ENCODE measurements around the gene ZNF774. TPM values are rescaled to one million over a fixed set of nuclear protein-coding genes. Genes with fewer than 3 reads are reported as not detected.

Gene ZNF774
- total RNA-seq, 1 experiment from 2014 or later = 4.0 TPM

DNA sequence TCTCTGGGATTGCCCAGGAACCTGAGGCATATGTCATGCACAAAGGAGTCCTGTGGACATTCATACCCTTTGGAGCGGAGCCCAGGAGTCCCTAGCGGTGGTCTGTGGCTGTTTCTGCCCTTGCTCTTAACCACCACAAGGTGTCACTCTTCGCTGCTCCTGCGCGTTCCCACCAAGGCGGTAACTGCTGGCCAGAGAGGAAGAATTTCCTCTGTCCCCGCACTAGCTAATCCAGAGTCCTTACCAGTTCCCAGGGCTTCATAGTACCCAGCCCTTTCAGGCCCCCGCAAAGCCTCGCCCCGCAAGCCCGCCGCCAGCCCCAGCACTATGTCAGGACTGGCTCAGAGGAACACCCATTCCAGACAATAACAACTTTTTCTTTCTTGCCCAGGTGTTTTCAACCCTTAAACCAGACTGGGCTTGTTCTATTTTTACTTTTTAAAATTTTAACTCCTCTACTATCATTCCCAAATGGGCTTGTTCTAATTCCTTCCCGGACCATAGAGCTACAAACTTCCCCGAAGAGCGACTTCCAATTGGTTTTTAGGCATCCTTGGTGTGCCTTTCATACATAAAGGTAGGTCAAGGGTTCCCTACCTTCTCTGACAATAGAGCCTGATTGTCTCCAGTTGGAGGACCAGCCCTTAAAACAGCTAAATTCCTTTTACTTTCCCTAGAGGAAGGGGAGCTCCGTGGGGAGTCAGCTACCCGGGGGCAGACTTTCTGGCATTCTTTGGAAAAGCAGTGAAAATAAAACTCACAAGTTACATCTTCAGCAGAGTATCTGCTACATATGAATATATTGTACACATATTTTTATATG lies 31.8 kb upstream of the ZNF774 start:
- H3K27ac ChIP-seq (ENCODE audit: low read depth, low read length) = no peak overlapping the region
- peak; percentile 81 for DNase-seq (ENCODE audit: low read depth, low spot score)
- TF ChIP-seq, protein P1, sequence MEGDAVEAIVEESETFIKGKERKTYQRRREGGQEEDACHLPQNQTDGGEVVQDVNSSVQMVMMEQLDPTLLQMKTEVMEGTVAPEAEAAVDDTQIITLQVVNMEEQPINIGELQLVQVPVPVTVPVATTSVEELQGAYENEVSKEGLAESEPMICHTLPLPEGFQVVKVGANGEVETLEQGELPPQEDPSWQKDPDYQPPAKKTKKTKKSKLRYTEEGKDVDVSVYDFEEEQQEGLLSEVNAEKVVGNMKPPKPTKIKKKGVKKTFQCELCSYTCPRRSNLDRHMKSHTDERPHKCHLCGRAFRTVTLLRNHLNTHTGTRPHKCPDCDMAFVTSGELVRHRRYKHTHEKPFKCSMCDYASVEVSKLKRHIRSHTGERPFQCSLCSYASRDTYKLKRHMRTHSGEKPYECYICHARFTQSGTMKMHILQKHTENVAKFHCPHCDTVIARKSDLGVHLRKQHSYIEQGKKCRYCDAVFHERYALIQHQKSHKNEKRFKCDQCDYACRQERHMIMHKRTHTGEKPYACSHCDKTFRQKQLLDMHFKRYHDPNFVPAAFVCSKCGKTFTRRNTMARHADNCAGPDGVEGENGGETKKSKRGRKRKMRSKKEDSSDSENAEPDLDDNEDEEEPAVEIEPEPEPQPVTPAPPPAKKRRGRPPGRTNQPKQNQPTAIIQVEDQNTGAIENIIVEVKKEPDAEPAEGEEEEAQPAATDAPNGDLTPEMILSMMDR (IDR thresholded peaks at IDR 0.05 in 2 of 3, conservative IDR thresholded peaks at IDR 0.05 in 1 of 3; ENCODE audit: borderline replicate concordance in 1 of 3, insufficient read depth in 1 of 3, low read depth in 2 of 3, low read length in 2 of 3) = peak; percentile 97 to 100 (median 99)
- TF ChIP-seq RAD21 (IDR thresholded peaks at IDR 0.05; ENCODE audit: low read depth) (peak; percentile 97), SRF (IDR thresholded peaks at IDR 0.05; ENCODE audit: low read depth) (no peak)
- H3K4me1 ChIP-seq (ENCODE audit: control insufficient read depth in 1 of 2, insufficient read depth in 2 of 2, low read length in 2 of 2) = peaks cover 7 to 10% of the 10 kb centered on the region in 2 experiments; a peak in 2 of 4 replicates
- no peaks in the 10 kb centered on the region for H4K20me1 ChIP-seq (ENCODE audit: insufficient read depth)
- peak overlapping the region in 1 of 2 experiments; percentile 25; a peak in 1 of 4 replicates for H3K4me3 ChIP-seq (replicated peaks in 1 of 2; ENCODE audit: low read depth in 1 of 2, low read length in 2 of 2)
- no peaks in the 10 kb centered on the region for H3K9me3 ChIP-seq (ENCODE audit: control insufficient read depth in 1 of 2, insufficient read depth in 1 of 2, low read depth in 1 of 2, low read length in 2 of 2)
- ATAC-seq = peak; percentile 98
- H3K4me2 ChIP-seq (ENCODE audit: low read length) = peak overlapping the region; percentile 62
- ChIA-PET POLR2A (interaction anchor here (0.6 to 1.5 kb wide), 3 partner anchors 9 to 611 kb away, joined by 3 to 5 read pairs (median 3); no protein-coding TSS in a partner anchor), RAD21 (ENCODE audit: low non-redundant PET in 1 of 2, low total read pairs in 2 of 2, uncharacterized antibody in 2 of 2, unreplicated experiment in 2 of 2) (interaction anchor here (0.6 to 2.1 kb wide), 7 partner anchors 67 to 566 kb away, joined by 3 to 16 read pairs (median 4); no protein-coding TSS in a partner anchor), CTCF (interaction anchor here (0.6 to 4.0 kb wide), 26 partner anchors 9 to 713 kb away, joined by 3 to 57 read pairs (median 4); partner anchors contain the start of genes FES, MAN2A2, TTLL13 and UNC45A)
- no peaks in the 10 kb centered on the region for H3K79me2 ChIP-seq (ENCODE audit: insufficient read depth, low read length)
- peak overlapping the region; percentile 76 for H2AFZ ChIP-seq (ENCODE audit: low read depth, low read length, poor library complexity, severe bottlenecking)
- no TSS peak for BruUV-seq (replicated peaks)
- no peaks in the 10 kb centered on the region for H3K36me3 ChIP-seq (ENCODE audit: control insufficient read depth in 1 of 2, insufficient read depth in 2 of 2, low read length in 2 of 2)
- no peaks in the 10 kb centered on the region for H3K9me2 ChIP-seq (ENCODE audit: insufficient read depth)
- peak overlapping the region; percentile 33 for H3K9ac ChIP-seq (ENCODE audit: low read length)
- no peaks in the 10 kb centered on the region for H3K27me3 ChIP-seq (ENCODE audit: insufficient read depth, low read length)
- intact Hi-C loops (cut with micrococcal nuclease) = loop anchor here (1.0 kb wide), 4 partner anchors 162 to 614 kb away; no protein-coding TSS in a partner anchor

DNA sequence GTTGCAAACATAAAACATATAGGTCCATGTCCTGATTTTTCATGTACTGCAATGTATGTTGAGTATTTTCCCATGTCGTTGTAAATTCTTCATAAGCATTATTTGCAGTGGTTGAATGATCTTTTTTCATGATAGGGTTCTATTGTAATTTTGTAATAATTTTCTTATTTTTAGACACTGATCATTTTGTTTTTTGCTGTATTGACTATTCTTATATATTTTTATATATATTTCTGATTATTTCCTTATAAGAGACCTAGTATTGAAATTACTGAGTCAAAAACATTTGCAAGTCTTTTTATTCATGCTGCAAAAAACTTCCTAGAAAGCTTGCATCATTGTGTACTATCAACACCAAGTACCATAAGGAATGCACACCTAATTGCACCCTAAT lies 31.2 kb upstream of the ZNF774 start:
- Histone ChIP-seq H3K4me3 (replicated peaks in 1 of 2; ENCODE audit: low read depth in 1 of 2, low read length in 2 of 2) (no peak overlapping the region), H3K27me3 (ENCODE audit: insufficient read depth, low read length) (no peaks in the 10 kb centered on the region), H3K9me3 (ENCODE audit: control insufficient read depth in 1 of 2, insufficient read depth in 1 of 2, low read depth in 1 of 2, low read length in 2 of 2) (no peaks in the 10 kb centered on the region), H3K27ac (ENCODE audit: low read depth, low read length) (no peak overlapping the region), H3K4me1 (ENCODE audit: control insufficient read depth in 1 of 2, insufficient read depth in 2 of 2, low read length in 2 of 2) (peaks cover 6 to 10% of the 10 kb centered on the region in 2 experiments; a peak in 2 of 4 replicates), H3K4me2 (ENCODE audit: low read length) (no peak overlapping the region), H4K20me1 (ENCODE audit: insufficient read depth) (no peaks in the 10 kb centered on the region), H3K9me2 (ENCODE audit: insufficient read depth) (no peaks in the 10 kb centered on the region), H3K79me2 (ENCODE audit: insufficient read depth, low read length) (no peaks in the 10 kb centered on the region), H3K9ac (ENCODE audit: low read length) (no peak overlapping the region), H2AFZ (ENCODE audit: low read depth, low read length, poor library complexity, severe bottlenecking) (no peak overlapping the region), H3K36me3 (ENCODE audit: control insufficient read depth in 1 of 2, insufficient read depth in 2 of 2, low read length in 2 of 2) (no peaks in the 10 kb centered on the region)
- ChIA-PET CTCF (interaction anchor here (0.9 to 4.0 kb wide), 11 partner anchors 8 to 712 kb away, joined by 3 to 57 read pairs (median 5); partner anchors contain the start of genes FES and TTLL13), POLR2A (interaction anchor here (1.5 kb wide), 1 partner anchor 8 kb away, joined by 3 read pairs; no protein-coding TSS in a partner anchor), RAD21 (ENCODE audit: low non-redundant PET in 1 of 2, low total read pairs in 2 of 2, uncharacterized antibody in 2 of 2, unreplicated experiment in 2 of 2) (interaction anchor here in 1 of 2 experiments (2.1 kb wide), 1 partner anchor 161 kb away, joined by 16 read pairs; no protein-coding TSS in a partner anchor)
- DNase-seq (ENCODE audit: low read depth, low spot score) (no peak), ATAC-seq (no peak)
- intact Hi-C loops (cut with micrococcal nuclease) = loop anchor here (1.0 kb wide), 4 partner anchors 161 to 613 kb away; no protein-coding TSS in a partner anchor
- no TSS peak for BruUV-seq (replicated peaks)
- TF ChIP-seq FOSL1 (IDR thresholded peaks at IDR 0.05; ENCODE audit: low read depth) = no peak
- TF ChIP-seq SIN3A (IDR thresholded peaks at IDR 0.05; ENCODE audit: low read depth) = no peak
- TF ChIP-seq, protein P2, sequence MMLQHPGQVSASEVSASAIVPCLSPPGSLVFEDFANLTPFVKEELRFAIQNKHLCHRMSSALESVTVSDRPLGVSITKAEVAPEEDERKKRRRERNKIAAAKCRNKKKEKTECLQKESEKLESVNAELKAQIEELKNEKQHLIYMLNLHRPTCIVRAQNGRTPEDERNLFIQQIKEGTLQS (IDR thresholded peaks at IDR 0.05) = no peak
- TF ChIP-seq ZNF274 (IDR thresholded peaks at IDR 0.05; ENCODE audit: low read depth, low read length) = no peak
- TF ChIP-seq YY1 (IDR thresholded peaks at IDR 0.05; ENCODE audit: extremely low read depth, insufficient replicate concordance, low read depth, low read length) = no peak
- TF ChIP-seq POLR2A (IDR thresholded peaks at IDR 0.05; ENCODE audit: borderline replicate concordance, extremely low read depth, insufficient read depth, insufficient read length) = no peak
- TF ChIP-seq CEBPB (IDR thresholded peaks at IDR 0.05; ENCODE audit: low read depth) = no peak
- TF ChIP-seq, protein P3, sequence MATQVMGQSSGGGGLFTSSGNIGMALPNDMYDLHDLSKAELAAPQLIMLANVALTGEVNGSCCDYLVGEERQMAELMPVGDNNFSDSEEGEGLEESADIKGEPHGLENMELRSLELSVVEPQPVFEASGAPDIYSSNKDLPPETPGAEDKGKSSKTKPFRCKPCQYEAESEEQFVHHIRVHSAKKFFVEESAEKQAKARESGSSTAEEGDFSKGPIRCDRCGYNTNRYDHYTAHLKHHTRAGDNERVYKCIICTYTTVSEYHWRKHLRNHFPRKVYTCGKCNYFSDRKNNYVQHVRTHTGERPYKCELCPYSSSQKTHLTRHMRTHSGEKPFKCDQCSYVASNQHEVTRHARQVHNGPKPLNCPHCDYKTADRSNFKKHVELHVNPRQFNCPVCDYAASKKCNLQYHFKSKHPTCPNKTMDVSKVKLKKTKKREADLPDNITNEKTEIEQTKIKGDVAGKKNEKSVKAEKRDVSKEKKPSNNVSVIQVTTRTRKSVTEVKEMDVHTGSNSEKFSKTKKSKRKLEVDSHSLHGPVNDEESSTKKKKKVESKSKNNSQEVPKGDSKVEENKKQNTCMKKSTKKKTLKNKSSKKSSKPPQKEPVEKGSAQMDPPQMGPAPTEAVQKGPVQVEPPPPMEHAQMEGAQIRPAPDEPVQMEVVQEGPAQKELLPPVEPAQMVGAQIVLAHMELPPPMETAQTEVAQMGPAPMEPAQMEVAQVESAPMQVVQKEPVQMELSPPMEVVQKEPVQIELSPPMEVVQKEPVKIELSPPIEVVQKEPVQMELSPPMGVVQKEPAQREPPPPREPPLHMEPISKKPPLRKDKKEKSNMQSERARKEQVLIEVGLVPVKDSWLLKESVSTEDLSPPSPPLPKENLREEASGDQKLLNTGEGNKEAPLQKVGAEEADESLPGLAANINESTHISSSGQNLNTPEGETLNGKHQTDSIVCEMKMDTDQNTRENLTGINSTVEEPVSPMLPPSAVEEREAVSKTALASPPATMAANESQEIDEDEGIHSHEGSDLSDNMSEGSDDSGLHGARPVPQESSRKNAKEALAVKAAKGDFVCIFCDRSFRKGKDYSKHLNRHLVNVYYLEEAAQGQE (IDR thresholded peaks at IDR 0.05; ENCODE audit: low read depth) = no peak
- no peak for TF ChIP-seq RAD21 (IDR thresholded peaks at IDR 0.05; ENCODE audit: low read depth)
